ENCODE measurements around the gene ALG12.

- TF ChIP-seq POLR2A (IDR thresholded peaks at IDR 0.05): peak in 1 of 2 donors; percentile 29
- no peak for TF ChIP-seq CTCF (IDR thresholded peaks at IDR 0.05)
Observed at GRCh38 chr22:49867303-49868265, 50.7 kb downstream of the ALG12 start.

All from Peyer's patch (tissue), 4 donors.